ENCODE measurements around the gene PIGO. TPM values are rescaled to one million over a fixed set of nuclear protein-coding genes. Genes with fewer than 3 reads are reported as not detected.
A peak's percentile ranks its signal among the peaks of the same experiment; 100 is the strongest.

The PIGO gene
- total and polyA plus RNA-seq, 2 of the 4 experiments (the other 2 are of a cell fraction): 9.3 to 18.2 TPM

DNA sequence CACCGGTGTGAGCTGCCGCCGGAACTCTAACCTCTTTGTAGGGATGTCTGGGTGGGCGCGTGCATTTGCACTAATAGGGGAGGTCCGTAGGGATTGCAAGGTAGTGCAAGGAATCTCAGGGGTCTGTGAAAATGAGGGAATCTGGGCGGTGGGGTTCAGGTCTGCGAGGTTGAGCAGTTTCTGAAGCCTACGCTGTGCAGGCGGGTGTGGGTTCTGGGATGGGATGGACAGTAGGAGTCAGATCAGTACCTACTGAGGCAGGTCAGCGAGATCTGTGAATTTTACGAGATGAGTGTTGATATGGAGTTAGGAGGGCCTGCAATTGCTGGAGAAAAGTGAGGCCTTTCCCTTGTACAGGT lies 20.1 kb upstream of the PIGO start:
- ATAC-seq (ENCODE audit: low read depth): peak; percentile 0; the same call in 1 of the 2 replicates
- H3K27me3 ChIP-seq (ENCODE audit: control insufficient read depth, insufficient read depth, low read length): peaks cover 3% of the 10 kb centered on the region
- H3K4me2 ChIP-seq (ENCODE audit: low read depth, low read length): peak overlapping the region; percentile 88
- H2BK15ac ChIP-seq (ENCODE audit: low read depth, low read length): no peak overlapping the region
- 0% methylated on average over 3 of the region's 12 CpGs; no CpG with 5 or more reads in 1 of the 2 experiments for WGBS, 2 experiments (ENCODE audit: extremely low coverage in 2 of 2, insufficient read length in 1 of 2)
- H4K20me1 ChIP-seq (ENCODE audit: insufficient read depth, low read length): peaks cover 8% of the 10 kb centered on the region; the same call in 1 of the 2 replicates
- no peak overlapping the region for H2BK20ac ChIP-seq (ENCODE audit: low read depth, low read length)
- H3K4me3 ChIP-seq (ENCODE audit: insufficient read depth, low read depth, low read length): peak overlapping the region; percentile 88
- H4K91ac ChIP-seq (ENCODE audit: insufficient read depth, low read depth, low read length): no peak overlapping the region
- H2AFZ ChIP-seq (replicated peaks; ENCODE audit: low read length, poor library complexity): peak overlapping the region; percentile 91
- no peak overlapping the region for H2AK9ac ChIP-seq (replicated peaks; ENCODE audit: low read depth, low read length, poor library complexity)
- no peak overlapping the region for H3K23ac ChIP-seq (ENCODE audit: low read depth, low read length)
- peaks cover 8 to 30% of the 10 kb centered on the region in 2 experiments; a peak in 3 of 4 replicates for H3K79me1 ChIP-seq (ENCODE audit: low read depth in 1 of 2, low read length in 2 of 2)
- no peak overlapping the region for H2AK5ac ChIP-seq (ENCODE audit: low read depth, low read length)
- intact Hi-C loops (cut with micrococcal nuclease): loop anchor here (1.0 to 5.0 kb wide), 7 partner anchors 46 to 486 kb away; partner anchors contain the start of gene UNC13B
- no TSS peak for BruUV-seq (replicated peaks)
- no peaks in the 10 kb centered on the region for H3K9me3 ChIP-seq (ENCODE audit: control insufficient read depth, insufficient read depth, low read length)
- in situ Hi-C loops (cut with MboI; ENCODE audit: low sequenced_read_pairs): loop anchor here (5.0 kb wide), 2 partner anchors 361 to 436 kb away; no protein-coding TSS in a partner anchor
- no peak overlapping the region for H3K14ac ChIP-seq (replicated peaks; ENCODE audit: low read depth, low read length)
- no peak overlapping the region for H4K8ac ChIP-seq (ENCODE audit: low read depth in 2 of 2, low read length in 2 of 2)
- H2BK5ac ChIP-seq (ENCODE audit: low read depth, low read length, poor library complexity, severe bottlenecking): no peak overlapping the region
- no peak for DNase-seq
- no peak overlapping the region for H4K5ac ChIP-seq (ENCODE audit: low read depth, low read length)
- H3K9me1 ChIP-seq (ENCODE audit: insufficient read depth, low read length): no peaks in the 10 kb centered on the region; the same call in 1 of the 2 replicates
- H3K36me3 ChIP-seq (ENCODE audit: control insufficient read depth, insufficient read depth, low read length): no peaks in the 10 kb centered on the region
- H2BK120ac ChIP-seq (ENCODE audit: low read depth, low read length): no peak overlapping the region
- H3K4me1 ChIP-seq (ENCODE audit: control insufficient read depth, insufficient read depth, low read length): peaks cover 16% of the 10 kb centered on the region
- no peak for TF ChIP-seq RFX5 (IDR thresholded peaks at IDR 0.05; ENCODE audit: low read depth, low read length)
- no peak for TF ChIP-seq NFE2L2 (IDR thresholded peaks at IDR 0.05; ENCODE audit: low read depth, low read length)
- TF ChIP-seq POLR2A (IDR thresholded peaks at IDR 0.05; ENCODE audit: low read depth, low read length): no peak
- TF ChIP-seq, protein P1, sequence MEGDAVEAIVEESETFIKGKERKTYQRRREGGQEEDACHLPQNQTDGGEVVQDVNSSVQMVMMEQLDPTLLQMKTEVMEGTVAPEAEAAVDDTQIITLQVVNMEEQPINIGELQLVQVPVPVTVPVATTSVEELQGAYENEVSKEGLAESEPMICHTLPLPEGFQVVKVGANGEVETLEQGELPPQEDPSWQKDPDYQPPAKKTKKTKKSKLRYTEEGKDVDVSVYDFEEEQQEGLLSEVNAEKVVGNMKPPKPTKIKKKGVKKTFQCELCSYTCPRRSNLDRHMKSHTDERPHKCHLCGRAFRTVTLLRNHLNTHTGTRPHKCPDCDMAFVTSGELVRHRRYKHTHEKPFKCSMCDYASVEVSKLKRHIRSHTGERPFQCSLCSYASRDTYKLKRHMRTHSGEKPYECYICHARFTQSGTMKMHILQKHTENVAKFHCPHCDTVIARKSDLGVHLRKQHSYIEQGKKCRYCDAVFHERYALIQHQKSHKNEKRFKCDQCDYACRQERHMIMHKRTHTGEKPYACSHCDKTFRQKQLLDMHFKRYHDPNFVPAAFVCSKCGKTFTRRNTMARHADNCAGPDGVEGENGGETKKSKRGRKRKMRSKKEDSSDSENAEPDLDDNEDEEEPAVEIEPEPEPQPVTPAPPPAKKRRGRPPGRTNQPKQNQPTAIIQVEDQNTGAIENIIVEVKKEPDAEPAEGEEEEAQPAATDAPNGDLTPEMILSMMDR (conservative IDR thresholded peaks at IDR 0.05; ENCODE audit: low read depth, low read length): no peak
- H3K27ac ChIP-seq (ENCODE audit: insufficient read depth, low read length): no peak overlapping the region
- H3K18ac ChIP-seq (ENCODE audit: low read depth, low read length): no peak overlapping the region
- CTCF ChIA-PET: interaction anchor here (1.0 to 1.2 kb wide), 5 partner anchors 139 to 437 kb away, joined by 3 to 6 read pairs (median 4); no protein-coding TSS in a partner anchor
- 0 out of 2 replicates have a peak overlapping the region, but pooled peaks have one; percentile 2 for H3K9ac ChIP-seq (ENCODE audit: low read depth, low read length)
- dilution Hi-C loops (cut with HindIII; ENCODE audit: low sequenced_read_pairs, unreplicated experiment): no loop called here
- POLR2A ChIA-PET (ENCODE audit: unreplicated experiment): interaction anchor here (0.6 kb wide), 1 partner anchor 143 kb away, joined by 3 read pairs; no protein-coding TSS in a partner anchor
- H3K4ac ChIP-seq (ENCODE audit: low read depth, low read length): no peak overlapping the region
- no peak overlapping the region for H3K56ac ChIP-seq (ENCODE audit: extremely low read depth, insufficient read depth, low read length)
